Right lobe of liver (tissue), 4 donors: ENCODE data around the gene CCDC127.
"Not testable (repeated sequence)": the region's sequence is repeated elsewhere in the genome, so short reads cannot be mapped to it uniquely, and the experiment has no call there.

Experiments
- CTCF ChIP-seq, 4 donors: fragments of 200-600 bp in 3 of 4; fragments of 450-650 bp in 1 of 4; IDR thresholded peaks; one replicate each; pipeline versions ENCODE4 v1.5.1 to v1.8.0; 2016 to 2022; ENCODE audit warnings: antibody characterized with exemption in 4 of 4, mild to moderate bottlenecking in 2 of 4
- POLR2A ChIP-seq: fragments of 450-650 bp; IDR thresholded peaks from one replicate; pipeline ENCODE4 v1.6.1; 2017; ENCODE audit warnings: antibody characterized with exemption, mild to moderate bottlenecking
- donor health status: DM: no; HTN: no; CAD: no.
- donor health status: DM: no; HTN: no; CAD: no.
- donor health status: DM: no; HTN: yes; CAD: no.

DNA sequence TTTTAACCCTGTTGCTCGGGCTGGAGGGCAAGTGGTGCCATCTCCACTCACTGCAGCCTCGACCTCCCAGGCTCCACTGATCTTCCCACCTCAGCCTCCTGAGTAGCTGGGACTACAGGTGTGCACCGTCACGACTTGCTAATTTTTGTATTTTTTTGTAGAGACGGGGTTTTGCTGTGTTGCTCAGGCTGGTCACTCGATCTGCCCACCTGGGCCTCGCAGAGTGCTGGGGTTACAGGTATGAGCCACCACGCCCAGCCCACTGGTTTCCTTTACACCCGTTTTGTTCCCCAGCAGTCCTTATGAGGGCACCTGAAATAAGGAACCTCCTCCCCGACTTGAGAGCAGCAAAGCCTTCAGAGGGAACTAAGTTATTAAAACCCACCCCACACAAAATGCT is 1.9 kb downstream of the CCDC127 start:
- not testable (repeated sequence) for TF ChIP-seq CTCF (IDR thresholded peaks at IDR 0.05); POLR2A
